Nephron progenitor cell (in vitro differentiated cells): Measurements from ENCODE around the gene ATP8A1.
"Not testable (repeated sequence)": the region's sequence is repeated elsewhere in the genome, so short reads cannot be mapped to it uniquely, and the experiment has no call there.

Experiments
- DNase-seq: peaks from one replicate; pipeline ENCODE4 v3.0.0; 2021
- H3K27ac Mint-ChIP-seq: 2 replicates; pipeline ENCODE4 v1.8.0; 2021; ENCODE audit warnings: mild to moderate bottlenecking, moderate library complexity, mixed read lengths
- H3K27me3 Mint-ChIP-seq: 2 replicates; pipeline ENCODE4 v1.8.0; 2021; ENCODE audit warnings: mild to moderate bottlenecking, low read depth, mixed read lengths; ENCODE audit not compliant: poor library complexity
- H3K36me3 Mint-ChIP-seq: 2 replicates; pipeline ENCODE4 v1.8.0; 2021; ENCODE audit warnings: low read depth, mixed read lengths
- H3K4me1 Mint-ChIP-seq: 2 replicates; pipeline ENCODE4 v1.8.0; 2021; ENCODE audit warnings: mixed read lengths
- H3K4me3 Mint-ChIP-seq: 2 replicates; pipeline ENCODE4 v1.8.0; 2021; ENCODE audit warnings: mild to moderate bottlenecking, moderate library complexity, mixed read lengths
- H3K9me3 Mint-ChIP-seq: 2 replicates; pipeline ENCODE4 v1.8.0; 2021; ENCODE audit warnings: mild to moderate bottlenecking, moderate library complexity, mixed read lengths
- CTCF ChIP-seq: fragments of 200-600 bp; sonication (generic); IDR thresholded peaks from 2 replicates; pipeline ENCODE4 v1.5.0; 2021; ENCODE audit warnings: antibody characterized with exemption

The ATP8A1 gene

GRCh38 chr4:42478509-42478908 is 178.4 kb downstream of the ATP8A1 start:
- Mint-ChIP-seq H3K27ac (no peak overlapping the region), H3K4me1 (no peaks in the 10 kb centered on the region), H3K9me3 (no peaks in the 10 kb centered on the region), H3K27me3 (peaks cover 10% of the 10 kb centered on the region), H3K4me3 (no peak overlapping the region), H3K36me3 (no peaks in the 10 kb centered on the region)
- DNase-seq, result no peak
- TF ChIP-seq CTCF, result no peak

GRCh38 chr4:42474406-42474805 is 182.5 kb downstream of the ATP8A1 start:
- H3K27ac Mint-ChIP-seq, result no peak overlapping the region
- H3K27me3 Mint-ChIP-seq, result peaks cover 4% of the 10 kb centered on the region
- no peaks in the 10 kb centered on the region for H3K9me3 Mint-ChIP-seq
- no peaks in the 10 kb centered on the region for H3K4me1 Mint-ChIP-seq
- no peak overlapping the region for H3K4me3 Mint-ChIP-seq
- no peak for DNase-seq
- no peak for TF ChIP-seq CTCF
- H3K36me3 Mint-ChIP-seq, result no peaks in the 10 kb centered on the region

GRCh38 chr4:42473071-42473684 is 183.7 kb downstream of the ATP8A1 start:
- no peak for TF ChIP-seq CTCF
- DNase-seq, result no peak
- peaks cover 4% of the 10 kb centered on the region for H3K27me3 Mint-ChIP-seq
- H3K27ac Mint-ChIP-seq, result no peak overlapping the region
- no peaks in the 10 kb centered on the region for H3K4me1 Mint-ChIP-seq
- H3K4me3 Mint-ChIP-seq, result no peak overlapping the region
- no peaks in the 10 kb centered on the region for H3K36me3 Mint-ChIP-seq
- H3K9me3 Mint-ChIP-seq, result no peaks in the 10 kb centered on the region

DNA sequence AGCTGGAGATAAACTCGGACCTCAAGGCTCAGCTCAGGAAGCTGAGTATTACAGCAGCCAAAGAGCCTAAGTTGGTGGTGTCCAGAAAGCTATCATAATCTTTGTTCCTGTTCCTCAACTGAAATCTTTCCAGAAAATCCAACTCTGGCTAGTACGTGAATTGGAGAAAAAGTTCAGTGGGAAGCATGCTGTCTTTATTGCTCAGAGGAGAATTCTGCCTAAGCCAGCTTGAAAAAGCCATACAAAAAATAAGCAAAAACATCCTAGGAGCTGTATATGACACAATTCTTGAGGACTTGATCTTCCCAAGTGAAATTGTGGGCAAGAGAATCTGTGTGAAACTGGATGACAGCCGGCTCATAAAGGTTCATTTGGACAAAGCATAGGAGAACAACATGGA is 185.0 kb downstream of the ATP8A1 start:
- H3K27me3 Mint-ChIP-seq, result peaks cover 4% of the 10 kb centered on the region
- no peak for DNase-seq
- no peak overlapping the region for H3K4me3 Mint-ChIP-seq
- H3K9me3 Mint-ChIP-seq, result no peaks in the 10 kb centered on the region
- no peaks in the 10 kb centered on the region for H3K4me1 Mint-ChIP-seq
- no peak overlapping the region for H3K27ac Mint-ChIP-seq
- no peaks in the 10 kb centered on the region for H3K36me3 Mint-ChIP-seq
- TF ChIP-seq CTCF, result no peak

DNA sequence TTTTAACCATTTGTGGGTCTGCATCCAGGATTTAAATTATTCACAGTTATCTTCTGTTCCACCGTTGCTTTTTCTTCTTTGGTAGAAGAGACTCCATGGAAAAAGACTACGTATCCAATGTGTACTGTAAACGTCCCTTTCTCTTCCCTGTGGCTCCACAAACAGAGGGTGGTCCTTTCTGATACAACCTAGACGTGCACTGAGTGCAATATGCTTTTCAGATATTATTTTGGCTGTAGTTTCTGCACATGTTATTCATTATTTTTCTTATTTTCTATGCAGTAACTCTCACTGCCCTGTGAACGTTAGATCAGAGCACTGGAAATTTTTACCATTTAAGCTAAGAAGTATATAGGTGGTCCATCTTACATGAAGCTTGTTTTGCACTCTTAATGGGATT is 186.9 kb downstream of the ATP8A1 start:
- Mint-ChIP-seq H3K36me3 (no peaks in the 10 kb centered on the region), H3K4me1 (no peaks in the 10 kb centered on the region), H3K9me3 (no peaks in the 10 kb centered on the region), H3K27ac (no peak overlapping the region), H3K4me3 (no peak overlapping the region), H3K27me3 (peaks cover 4% of the 10 kb centered on the region)
- DNase-seq, result no peak
- no peak for TF ChIP-seq CTCF

DNA sequence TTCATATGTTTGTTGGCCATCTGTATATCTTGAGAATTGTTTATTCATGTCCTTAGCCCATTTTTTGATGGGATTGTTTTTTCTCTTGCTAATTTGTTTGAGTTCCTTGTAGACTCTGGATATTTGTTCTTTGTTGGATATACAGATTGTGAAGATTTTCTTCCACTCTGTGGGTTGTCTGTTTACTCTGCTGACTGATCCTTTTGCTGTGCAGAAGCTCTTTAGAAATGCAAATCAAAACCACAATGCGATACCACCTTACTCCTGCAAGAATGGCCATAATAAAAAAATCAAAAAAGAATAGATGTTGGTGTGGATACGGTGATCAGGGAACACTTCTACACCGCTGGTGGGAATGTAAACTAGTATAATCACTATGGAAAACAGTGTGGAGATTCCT is 189.1 kb downstream of the ATP8A1 start:
- DNase-seq, H3K27ac Mint-ChIP-seq, H3K4me3 Mint-ChIP-seq, H3K4me1 Mint-ChIP-seq, H3K27me3 Mint-ChIP-seq: not testable (repeated sequence)
- H3K36me3 Mint-ChIP-seq, result peaks cover 11% of the 10 kb centered on the region
- peaks cover 10% of the 10 kb centered on the region for H3K9me3 Mint-ChIP-seq
